Panc1 (cell line): Measurements from ENCODE around the gene ANKRD13D. TPM values are rescaled to one million over a fixed set of nuclear protein-coding genes. Genes with fewer than 3 reads are reported as not detected.

Experiments used
- ATAC-seq: fragments of 200-7000 bp; cut with Tn5 transposase; 2 replicates; pipeline ENCODE4 v1.9.1; 2020; ENCODE audit warnings: mild to moderate bottlenecking, moderate library complexity
- BruUV-seq: library from RNA; stranded (reverse); fragments of 400-500 nt; replicated peaks from 2 replicates; lab custom pipeline; 2021; lab: Mats Ljungman, UMichigan
- CTCF ChIA-PET: fragments of 300-600 bp; sonication (Branson Sonifier 250); formaldehyde crosslinking; loops from one replicate; lab custom pipeline; 2022; ENCODE audit warnings: antibody characterized with exemption; lab: Charles Lee
- POLR2A ChIA-PET: fragments of 300-600 bp; sonication (Branson Sonifier 250); formaldehyde crosslinking; loops from one replicate; lab custom pipeline; 2022; ENCODE audit warnings: antibody characterized with exemption; lab: Charles Lee
- DNase-seq: peaks from one replicate; pipeline ENCODE4 v3.0.0-alpha.2; 2010; ENCODE audit warnings: low read depth, low spot score
- H3K27ac ChIP-seq: 2 replicates; pipeline ENCODE4 v1.5.1; 2011; ENCODE audit warnings: mild to moderate bottlenecking, low read length, inconsistent platforms
- H3K27me3 ChIP-seq: fragments of 200-500 bp; sonication (Bioruptor generic); 2 replicates; pipeline ENCODE4 v1.6.0; 2014; ENCODE audit warnings: low read length, inconsistent platforms; ENCODE audit not compliant: control insufficient read depth, insufficient read depth
- H3K36me3 ChIP-seq: fragments of 200-500 bp; sonication (Bioruptor generic); 2 replicates; pipeline ENCODE4 v1.5.1; 2014; ENCODE audit warnings: inconsistent platforms, mild to moderate bottlenecking, low read length, moderate library complexity; ENCODE audit not compliant: control insufficient read depth, insufficient read depth
- H3K4me1 ChIP-seq: 2 replicates; pipeline ENCODE4 v1.5.1; 2011; ENCODE audit warnings: inconsistent platforms, mild to moderate bottlenecking, low read length, moderate library complexity; ENCODE audit not compliant: control insufficient read depth, insufficient read depth
- H3K4me3 ChIP-seq, 2 experiments: 2 replicates each; pipeline ENCODE4 v1.5.1; 2011 to 2012; ENCODE audit warnings: low read depth in 2 of 2, low read length in 2 of 2, mild to moderate bottlenecking in 2 of 2, inconsistent platforms in 1 of 2, moderate library complexity in 1 of 2
- H3K9me3 ChIP-seq: fragments of 200-500 bp; sonication (Bioruptor generic); 2 replicates; pipeline ENCODE4 v1.5.1; 2014; ENCODE audit warnings: low read depth, mild to moderate bottlenecking, inconsistent platforms, low read length, moderate library complexity; ENCODE audit not compliant: control insufficient read depth, insufficient read depth
- CTCF ChIP-seq: fragments of 450-650 bp; IDR thresholded peaks from 2 replicates; pipeline ENCODE4 v1.5.1; 2017; ENCODE audit warnings: mild to moderate bottlenecking
- POLR2AphosphoS5 ChIP-seq: IDR thresholded peaks from 2 replicates; pipeline ENCODE4 v1.6.1; 2012; ENCODE audit warnings: mild to moderate bottlenecking, low read depth, low read length, moderate library complexity
- REST ChIP-seq, 2 experiments: IDR thresholded peaks; 2 replicates each; pipeline ENCODE4 v1.6.1; 2011 to 2012; ENCODE audit warnings: low read depth in 2 of 2, control low read depth in 1 of 2, low read length in 1 of 2, mild to moderate bottlenecking in 1 of 2, moderate library complexity in 1 of 2; ENCODE audit not compliant: insufficient read depth in 1 of 2
- SIN3A ChIP-seq: IDR thresholded peaks from 2 replicates; pipeline ENCODE4 v1.6.1; 2012; ENCODE audit warnings: low read depth, mild to moderate bottlenecking, low read length, moderate library complexity, borderline replicate concordance; ENCODE audit not compliant: insufficient read depth
- TCF7L2 ChIP-seq: IDR thresholded peaks from 2 replicates; pipeline ENCODE4 v1.6.1; 2011; ENCODE audit warnings: mild to moderate bottlenecking, low read depth, low read length, inconsistent platforms
- in situ Hi-C: cut with HindIII; loops from 2 replicates; pipeline ENCODE4 v1.10.0; 2016; ENCODE audit warnings: low sequenced_read_pairs, low pct_unique_long_range_greater_than_20kb
- intact Hi-C: fragments of 100-400 bp; cut with micrococcal nuclease; formaldehyde crosslinking; loops from one replicate; pipeline ENCODE4 v1.10.0; 2022; ENCODE audit not compliant: unreplicated experiment
- total RNA-seq: library from RNA; stranded (reverse); gene quantifications from one replicate; pipeline ENCODE4 v1.2.1, GENCODE V29; 2021; ENCODE audit not compliant: unreplicated experiment

The ANKRD13D gene
- total RNA-seq, 1 experiment from 2014 or later = 76.5 TPM

GRCh38 chr11:67349036-67349435, 59.9 kb downstream of the ANKRD13D start:
- DNase-seq = no peak
- intact Hi-C loops (loop anchor here (5.0 kb wide), 1 partner anchor 33 kb away; no protein-coding TSS in a partner anchor), in situ Hi-C loops (no loop called here)
- Histone ChIP-seq H3K36me3 (no peaks in the 10 kb centered on the region), H3K9me3 (no peaks in the 10 kb centered on the region), H3K27me3 (no peaks in the 10 kb centered on the region), H3K27ac (no peak overlapping the region), H3K4me3 (no peak overlapping the region), H3K4me1 (peaks cover 21% of the 10 kb centered on the region)
- BruUV-seq = no TSS peak
- ChIA-PET CTCF (interaction anchor here (0.6 to 1.7 kb wide), 2 partner anchors 34 to 70 kb away, joined by 3 to 12 read pairs; no protein-coding TSS in a partner anchor), POLR2A (no interaction called here)
- TF ChIP-seq CTCF = no peak
- 0 out of 2 replicates have a peak, but pooled peaks have one; percentile 34 for TF ChIP-seq POLR2AphosphoS5
- no peak for ATAC-seq

DNA sequence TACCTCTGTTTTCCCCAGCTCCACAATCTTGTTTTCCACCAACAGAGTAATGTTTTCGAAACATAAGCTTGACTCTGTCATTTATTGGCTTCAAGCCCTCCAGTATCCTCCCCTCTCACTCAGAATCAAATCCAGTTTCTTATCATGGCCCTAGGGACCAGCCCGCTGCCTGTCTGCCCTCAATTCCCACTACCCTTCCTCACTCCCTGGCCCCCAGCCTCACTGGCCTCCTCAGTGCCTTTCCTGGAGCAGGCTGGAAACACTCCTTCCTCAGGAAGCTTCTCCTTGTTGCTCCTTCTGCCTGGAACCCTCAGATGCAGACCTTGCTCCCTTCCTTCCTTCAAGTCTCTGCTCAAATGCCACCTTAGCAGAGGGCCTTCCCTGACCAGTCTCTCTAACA, 60.4 kb downstream of the ANKRD13D start:
- TF ChIP-seq SIN3A (no peak), TCF7L2 (no peak), POLR2AphosphoS5 (no peak; the same call in 1 of the 2 replicates), CTCF (no peak), REST (IDR thresholded peaks at IDR 0.05; ENCODE audit: insufficient read depth in 1 of 2, low read depth in 2 of 2, low read length in 1 of 2) (no peak)
- H3K36me3 ChIP-seq = no peaks in the 10 kb centered on the region
- CTCF ChIA-PET = interaction anchor here (1.7 kb wide), 1 partner anchor 33 kb away, joined by 12 read pairs; no protein-coding TSS in a partner anchor
- POLR2A ChIA-PET = no interaction called here
- no peak overlapping the region for H3K27ac ChIP-seq
- ATAC-seq = no peak
- no TSS peak for BruUV-seq
- no peak for DNase-seq
- H3K4me1 ChIP-seq = peaks cover 25% of the 10 kb centered on the region
- no peak overlapping the region for H3K4me3 ChIP-seq
- in situ Hi-C loops = no loop called here
- intact Hi-C loops = loop anchor here (5.0 kb wide), 1 partner anchor 33 kb away; no protein-coding TSS in a partner anchor
- H3K27me3 ChIP-seq = no peaks in the 10 kb centered on the region
- H3K9me3 ChIP-seq = no peaks in the 10 kb centered on the region
